ENCODE results near the gene AMPD2. TPM values are rescaled to one million over a fixed set of nuclear protein-coding genes. Genes with fewer than 3 reads are reported as not detected.

The AMPD2 gene
- total and polyA plus RNA-seq, 3 donors from 2014 or later, result 35.0 to 54.5 (median 54.4) TPM

GRCh38 chr1:109603229-109603628 is 16.4 kb upstream of the AMPD2 start:
- no peaks in the 10 kb centered on the region for H3K9me3 ChIP-seq
- H3K27ac ChIP-seq, result no peak overlapping the region
- H3K4me3 ChIP-seq, result no peak overlapping the region
- 97% methylated on average over 3 of the region's 3 CpGs for WGBS, 2 donors
- TF ChIP-seq CTCF (IDR thresholded peaks at IDR 0.05) (no peak), POLR2A (IDR thresholded peaks at IDR 0.05) (no peak)
- H3K36me3 ChIP-seq (ENCODE audit: low read depth, missing control alignments), result no peaks in the 10 kb centered on the region
- H3K4me1 ChIP-seq, result no peaks in the 10 kb centered on the region
- no peaks in the 10 kb centered on the region for H3K27me3 ChIP-seq
- intact Hi-C loops (cut with DNase I; ENCODE audit: low total_unique reads), result no loop called here
- DNase-seq, result no peak

- Histone ChIP-seq H3K36me3 (ENCODE audit: low read depth, missing control alignments) (no peaks in the 10 kb centered on the region), H3K4me3 (no peak overlapping the region), H3K9me3 (no peaks in the 10 kb centered on the region), H3K4me1 (no peaks in the 10 kb centered on the region), H3K27ac (no peak overlapping the region), H3K27me3 (no peaks in the 10 kb centered on the region)
- no peak for TF ChIP-seq POLR2A (IDR thresholded peaks at IDR 0.05)
- TF ChIP-seq CTCF (IDR thresholded peaks at IDR 0.05), result no peak
- no peak for DNase-seq
- WGBS, 2 donors, result 86 to 100% methylated on average over 1 of the region's 1 CpG
- intact Hi-C loops (cut with DNase I; ENCODE audit: low total_unique reads), result no loop called here
Measured at GRCh38 chr1:109605381-109605780, 14.3 kb upstream of the AMPD2 start.

- no peaks in the 10 kb centered on the region for H3K36me3 ChIP-seq (ENCODE audit: low read depth, missing control alignments)
- TF ChIP-seq POLR2A (IDR thresholded peaks at IDR 0.05) (no peak), CTCF (IDR thresholded peaks at IDR 0.05) (no peak)
- intact Hi-C loops (cut with DNase I; ENCODE audit: low total_unique reads), result no loop called here
- H3K4me1 ChIP-seq, result no peaks in the 10 kb centered on the region
- no peaks in the 10 kb centered on the region for H3K9me3 ChIP-seq
- H3K27me3 ChIP-seq, result no peaks in the 10 kb centered on the region
- WGBS, 2 donors, result 94 to 100% methylated on average over 3 of the region's 3 CpGs
- DNase-seq, result no peak
- no peak overlapping the region for H3K27ac ChIP-seq
- no peak overlapping the region for H3K4me3 ChIP-seq
Measured at GRCh38 chr1:109609881-109610280, 9.8 kb upstream of the AMPD2 start.

- 58 to 69% methylated on average over 3 of the region's 3 CpGs for WGBS, 2 donors
- intact Hi-C loops (cut with DNase I; ENCODE audit: low total_unique reads), result no loop called here
- Histone ChIP-seq H3K4me3 (no peak overlapping the region), H3K36me3 (ENCODE audit: low read depth, missing control alignments) (no peaks in the 10 kb centered on the region), H3K27ac (no peak overlapping the region), H3K9me3 (no peaks in the 10 kb centered on the region), H3K4me1 (no peaks in the 10 kb centered on the region), H3K27me3 (no peaks in the 10 kb centered on the region)
- no peak for DNase-seq
- TF ChIP-seq CTCF (IDR thresholded peaks at IDR 0.05) (no peak), POLR2A (IDR thresholded peaks at IDR 0.05) (no peak)
Measured at GRCh38 chr1:109610609-109611307, 8.9 kb upstream of the AMPD2 start.

All from testis (tissue), 3 donors.